NCI-H748 (cell line): ENCODE measurements around the gene COX6B1.
"Not testable (repeated sequence)": the region's sequence is repeated elsewhere in the genome, so short reads cannot be mapped to it uniquely, and the experiment has no call there.

Source experiments
- DNase-seq: peaks from one replicate; lab custom pipeline; 2025; ENCODE audit not compliant: unreplicated experiment; lab: John Stamatoyannopoulos, UW

The COX6B1 gene

GRCh38 chr19:35648017-35648961 lies at the start of gene COX6B1:
COX6B1 (plus strand) TSS chr19:35648323; CDS start chr19:35651244, 2,921 bp downstream.
- peak; percentile 100 for DNase-seq

GRCh38 chr19:35601971-35602370 lies 46.2 kb upstream of the COX6B1 start:
- DNase-seq: no peak

GRCh38 chr19:35604436-35604835 lies 43.7 kb upstream of the COX6B1 start:
- not testable (repeated sequence) for DNase-seq

- DNase-seq: not testable (repeated sequence)
Measured at GRCh38 chr19:35607170-35607569, 41.0 kb upstream of the COX6B1 start.

- DNase-seq: no peak
Measured at GRCh38 chr19:35607661-35608060, 40.5 kb upstream of the COX6B1 start.

GRCh38 chr19:35608251-35608650 lies 39.9 kb upstream of the COX6B1 start:
- no peak for DNase-seq

- no peak for DNase-seq
Measured at GRCh38 chr19:35609851-35610353, 38.2 kb upstream of the COX6B1 start.

GRCh38 chr19:35612224-35612558 lies 35.9 kb upstream of the COX6B1 start:
- DNase-seq: no peak

- DNase-seq: peak; percentile 96
Measured at GRCh38 chr19:35612559-35613321, 35.4 kb upstream of the COX6B1 start, which contains the start of gene HAUS5. HAUS5 (plus strand) TSS chr19:35612735; CDS start chr19:35612795, 60 bp downstream.

- no peak for DNase-seq
Measured at GRCh38 chr19:35613574-35613973, 34.5 kb upstream of the COX6B1 start.

- no peak for DNase-seq
Measured at GRCh38 chr19:35615036-35615435, 33.1 kb upstream of the COX6B1 start.

- no peak for DNase-seq
Measured at GRCh38 chr19:35618857-35619256, 29.3 kb upstream of the COX6B1 start.

- DNase-seq: no peak
Measured at GRCh38 chr19:35619290-35619923, 28.7 kb upstream of the COX6B1 start.

- no peak for DNase-seq
Measured at GRCh38 chr19:35620001-35620400, 28.1 kb upstream of the COX6B1 start.

GRCh38 chr19:35621708-35622107 lies 26.4 kb upstream of the COX6B1 start:
- DNase-seq: no peak

GRCh38 chr19:35622750-35623149 lies 25.4 kb upstream of the COX6B1 start:
- no peak for DNase-seq

GRCh38 chr19:35623327-35624010 lies 24.7 kb upstream of the COX6B1 start:
- no peak for DNase-seq

GRCh38 chr19:35628264-35628564 lies 19.9 kb upstream of the COX6B1 start:
- DNase-seq: no peak

- peak; percentile 99 for DNase-seq
Measured at GRCh38 chr19:35628565-35629331, 19.4 kb upstream of the COX6B1 start, which contains the start of gene RBM42. RBM42 (plus strand) TSS chr19:35629036; CDS start chr19:35629154, 118 bp downstream.

GRCh38 chr19:35629332-35629633 lies 18.8 kb upstream of the COX6B1 start:
- DNase-seq: no peak
